H1 (cell line): ENCODE data around the gene TNRC6A.

Experiments used
- CHD2 ChIP-seq: IDR thresholded peaks from 2 replicates; pipeline ENCODE4 v1.6.1; 2012; ENCODE audit warnings: low read length, improper control_type of control experiment
- CREB1 ChIP-seq: IDR thresholded peaks from 2 replicates; pipeline ENCODE4 v1.6.1; 2012; ENCODE audit warnings: inconsistent platforms
- CTCF ChIP-seq, 3 experiments: IDR thresholded peaks; 1 replicate in 2 of 3; 2 replicates in 1 of 3; pipeline versions ENCODE4 v1.5.1 to v1.6.1; 2011; ENCODE audit warnings: low read length in 3 of 3, mild to moderate bottlenecking in 3 of 3, inconsistent platforms in 2 of 3, low read depth in 1 of 3, moderate library complexity in 1 of 3; ENCODE audit not compliant: insufficient read depth in 1 of 3; ENCODE audit errors: control extremely low read depth in 1 of 3
- E2F6 ChIP-seq: IDR thresholded peaks from 2 replicates; pipeline ENCODE4 v1.6.1; 2012; ENCODE audit warnings: inconsistent platforms
- EZH2 ChIP-seq: fragments of 200-600 bp; sonication (generic); IDR thresholded peaks from 2 replicates; pipeline ENCODE4 v1.7.1; 2012; ENCODE audit warnings: low read depth, mild to moderate bottlenecking, moderate library complexity, low read length, inconsistent platforms; ENCODE audit not compliant: severe bottlenecking
- FOSL1 ChIP-seq: IDR thresholded peaks from 2 replicates; pipeline ENCODE4 v1.6.1; 2011; ENCODE audit warnings: mild to moderate bottlenecking, low read depth, low read length, moderate library complexity; ENCODE audit not compliant: insufficient read depth
- GTF2F1 ChIP-seq: IDR thresholded peaks from 2 replicates; pipeline ENCODE4 v1.6.1; 2012; ENCODE audit warnings: low read depth, low read length, improper control_type of control experiment, borderline replicate concordance
- MAX ChIP-seq: IDR thresholded peaks from 2 replicates; pipeline ENCODE4 v1.6.1; 2012; ENCODE audit warnings: inconsistent platforms
- POLR2A ChIP-seq, 2 experiments: IDR thresholded peaks; 1 replicate in 1 of 2; 2 replicates in 1 of 2; pipeline ENCODE4 v1.6.1; 2011; ENCODE audit warnings: low read depth in 2 of 2, low read length in 2 of 2, mild to moderate bottlenecking in 2 of 2; ENCODE audit errors: control extremely low read depth in 1 of 2
- POLR2AphosphoS5 ChIP-seq: IDR thresholded peaks from 2 replicates; pipeline ENCODE4 v1.6.1; 2011; ENCODE audit warnings: low read depth, low read length
- SP1 ChIP-seq: IDR thresholded peaks from 2 replicates; pipeline ENCODE4 v1.6.1; 2011; ENCODE audit warnings: low read depth, low read length
- SRF ChIP-seq: IDR thresholded peaks from 2 replicates; pipeline ENCODE4 v1.6.1; 2011; ENCODE audit warnings: mild to moderate bottlenecking, low read depth, low read length, moderate library complexity
- TAF1 ChIP-seq: IDR thresholded peaks from 2 replicates; pipeline ENCODE4 v1.6.1; 2011; ENCODE audit warnings: mild to moderate bottlenecking, low read depth, low read length
- ZNF274 ChIP-seq: IDR thresholded peaks from 2 replicates; pipeline ENCODE4 v1.7.0; 2012; ENCODE audit warnings: low read length, borderline replicate concordance; ENCODE audit errors: extremely low read depth

GRCh38 chr16:24699151-24699723 lies 30.2 kb upstream of the TNRC6A start:
- TF ChIP-seq FOSL1 (no peak), SP1 (no peak), MAX (no peak), EZH2 (no peak), CTCF (IDR thresholded peaks at IDR 0.05; ENCODE audit: control extremely low read depth in 1 of 3, insufficient read depth in 1 of 3, low read depth in 1 of 3, low read length in 3 of 3) (no peak), SRF (no peak), CREB1 (no peak), POLR2A (IDR thresholded peaks at IDR 0.05; ENCODE audit: control extremely low read depth in 1 of 2, low read depth in 2 of 2, low read length in 2 of 2) (no peak), CHD2 (no peak), ZNF274 (no peak), GTF2F1 (no peak), TAF1 (no peak), E2F6 (no peak), POLR2AphosphoS5 (no peak)
